HEK293 (cell line): ENCODE data around the gene OR7E24.
"Not testable (repeated sequence)": the region's sequence is repeated elsewhere in the genome, so short reads cannot be mapped to it uniquely, and the experiment has no call there.

Source experiments
- KLF1 ChIP-seq: fragments of 450-650 bp; formaldehyde crosslinking; IDR thresholded peaks from 2 replicates; pipeline ENCODE4 v1.5.1; 2016; ENCODE audit warnings: missing biosample characterization, missing genetic modification characterization
- KLF9 ChIP-seq: fragments of 450-650 bp; formaldehyde crosslinking; IDR thresholded peaks from 2 replicates; pipeline ENCODE4 v1.5.1; 2016; ENCODE audit warnings: missing biosample characterization, missing genetic modification characterization, low read depth
- OSR2 ChIP-seq: fragments of 450-650 bp; formaldehyde crosslinking; IDR thresholded peaks from 2 replicates; pipeline ENCODE4 v1.5.1; 2016; ENCODE audit warnings: missing biosample characterization, missing genetic modification characterization
- RBAK ChIP-seq: fragments of 450-650 bp; formaldehyde crosslinking; IDR thresholded peaks from 2 replicates; pipeline ENCODE4 v1.5.1; 2016; ENCODE audit warnings: missing biosample characterization, missing genetic modification characterization
- ZNF274 ChIP-seq, 2 experiments: fragments of 200-500 bp in 1 of 2; fragments of 450-650 bp in 1 of 2; sonication (Bioruptor generic) in 1 of 2; formaldehyde crosslinking in 1 of 2; IDR thresholded peaks; 2 replicates each; pipeline versions ENCODE4 v1.5.1 to v1.6.1; 2014 to 2016; ENCODE audit warnings: borderline replicate concordance in 1 of 2, inconsistent platforms in 1 of 2, low read length in 1 of 2, missing biosample characterization in 1 of 2, missing genetic modification characterization in 1 of 2
- ZNF335 ChIP-seq: fragments of 450-650 bp; formaldehyde crosslinking; conservative IDR thresholded peaks from 2 replicates; pipeline ENCODE4 v1.5.1; 2016; ENCODE audit warnings: missing biosample characterization, missing genetic modification characterization
- ZNF394 ChIP-seq: fragments of 450-650 bp; formaldehyde crosslinking; IDR thresholded peaks from 2 replicates; pipeline ENCODE4 v1.5.1; 2016; ENCODE audit warnings: missing biosample characterization, missing genetic modification characterization, mild to moderate bottlenecking, moderate library complexity, borderline replicate concordance
- ZSCAN30 ChIP-seq: fragments of 450-650 bp; IDR thresholded peaks from 2 replicates; pipeline ENCODE4 v1.5.1; 2018; ENCODE audit warnings: missing biosample characterization, mild to moderate bottlenecking, missing genetic modification characterization, moderate library complexity
- TF ChIP-seq, protein P1 (sequence below): fragments of 450-650 bp; formaldehyde crosslinking; IDR thresholded peaks from 2 replicates; pipeline ENCODE4 v1.5.1; 2016; ENCODE audit warnings: missing biosample characterization, missing genetic modification characterization
- TF ChIP-seq, protein P2 (sequence below): fragments of 450-650 bp; formaldehyde crosslinking; IDR thresholded peaks from 2 replicates; pipeline ENCODE4 v1.5.1; 2017; ENCODE audit warnings: missing biosample characterization, missing genetic modification characterization
- TF ChIP-seq, protein P3 (sequence below): fragments of 450-650 bp; formaldehyde crosslinking; IDR thresholded peaks from 2 replicates; pipeline ENCODE4 v1.5.1; 2016; ENCODE audit warnings: missing biosample characterization, missing genetic modification characterization
- TF ChIP-seq, protein P4 (sequence below): fragments of 450-650 bp; formaldehyde crosslinking; conservative IDR thresholded peaks from 2 replicates; pipeline ENCODE4 v1.5.1; 2016; ENCODE audit warnings: low read depth, missing biosample characterization, missing genetic modification characterization

DNA sequence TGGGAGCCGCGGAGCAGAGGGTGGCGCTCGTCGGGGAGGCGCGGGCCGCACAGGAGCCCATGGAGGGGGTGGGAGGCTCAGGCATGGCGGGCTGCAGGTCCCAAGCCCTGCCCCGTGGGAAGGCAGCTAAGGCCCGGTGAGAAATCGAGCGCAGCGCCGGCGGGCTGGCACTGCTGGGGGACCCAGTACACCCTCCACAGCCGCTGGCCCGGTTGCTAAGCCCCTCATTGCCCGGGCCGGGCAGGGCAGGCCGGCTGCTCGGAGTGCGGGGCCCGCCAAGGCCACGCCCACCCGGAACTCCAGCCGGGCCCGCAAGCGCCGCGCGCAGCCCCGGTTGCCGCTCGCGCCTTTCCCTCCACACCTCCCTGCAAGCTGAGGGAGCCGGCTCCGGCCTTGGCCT, 32.8 kb downstream of the OR7E24 start:
- not testable (repeated sequence) for TF ChIP-seq KLF1; KLF9 (tag by site-specific recombination); ZNF335; ZNF394 (tag by site-specific recombination); OSR2 (tag by site-specific recombination); ZSCAN30; ZNF274 (IDR thresholded peaks at IDR 0.05; ENCODE audit: low read length); ZNF274 (tag by site-specific recombination; IDR thresholded peaks at IDR 0.05; ENCODE audit: borderline replicate concordance); RBAK (tag by site-specific recombination)
- TF ChIP-seq, protein P1, sequence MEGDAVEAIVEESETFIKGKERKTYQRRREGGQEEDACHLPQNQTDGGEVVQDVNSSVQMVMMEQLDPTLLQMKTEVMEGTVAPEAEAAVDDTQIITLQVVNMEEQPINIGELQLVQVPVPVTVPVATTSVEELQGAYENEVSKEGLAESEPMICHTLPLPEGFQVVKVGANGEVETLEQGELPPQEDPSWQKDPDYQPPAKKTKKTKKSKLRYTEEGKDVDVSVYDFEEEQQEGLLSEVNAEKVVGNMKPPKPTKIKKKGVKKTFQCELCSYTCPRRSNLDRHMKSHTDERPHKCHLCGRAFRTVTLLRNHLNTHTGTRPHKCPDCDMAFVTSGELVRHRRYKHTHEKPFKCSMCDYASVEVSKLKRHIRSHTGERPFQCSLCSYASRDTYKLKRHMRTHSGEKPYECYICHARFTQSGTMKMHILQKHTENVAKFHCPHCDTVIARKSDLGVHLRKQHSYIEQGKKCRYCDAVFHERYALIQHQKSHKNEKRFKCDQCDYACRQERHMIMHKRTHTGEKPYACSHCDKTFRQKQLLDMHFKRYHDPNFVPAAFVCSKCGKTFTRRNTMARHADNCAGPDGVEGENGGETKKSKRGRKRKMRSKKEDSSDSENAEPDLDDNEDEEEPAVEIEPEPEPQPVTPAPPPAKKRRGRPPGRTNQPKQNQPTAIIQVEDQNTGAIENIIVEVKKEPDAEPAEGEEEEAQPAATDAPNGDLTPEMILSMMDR (tag by site-specific recombination) = not testable (repeated sequence)
- TF ChIP-seq, protein P2, sequence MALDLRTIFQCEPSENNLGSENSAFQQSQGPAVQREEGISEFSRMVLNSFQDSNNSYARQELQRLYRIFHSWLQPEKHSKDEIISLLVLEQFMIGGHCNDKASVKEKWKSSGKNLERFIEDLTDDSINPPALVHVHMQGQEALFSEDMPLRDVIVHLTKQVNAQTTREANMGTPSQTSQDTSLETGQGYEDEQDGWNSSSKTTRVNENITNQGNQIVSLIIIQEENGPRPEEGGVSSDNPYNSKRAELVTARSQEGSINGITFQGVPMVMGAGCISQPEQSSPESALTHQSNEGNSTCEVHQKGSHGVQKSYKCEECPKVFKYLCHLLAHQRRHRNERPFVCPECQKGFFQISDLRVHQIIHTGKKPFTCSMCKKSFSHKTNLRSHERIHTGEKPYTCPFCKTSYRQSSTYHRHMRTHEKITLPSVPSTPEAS (tag by site-specific recombination) = not testable (repeated sequence)
- TF ChIP-seq, protein P3, sequence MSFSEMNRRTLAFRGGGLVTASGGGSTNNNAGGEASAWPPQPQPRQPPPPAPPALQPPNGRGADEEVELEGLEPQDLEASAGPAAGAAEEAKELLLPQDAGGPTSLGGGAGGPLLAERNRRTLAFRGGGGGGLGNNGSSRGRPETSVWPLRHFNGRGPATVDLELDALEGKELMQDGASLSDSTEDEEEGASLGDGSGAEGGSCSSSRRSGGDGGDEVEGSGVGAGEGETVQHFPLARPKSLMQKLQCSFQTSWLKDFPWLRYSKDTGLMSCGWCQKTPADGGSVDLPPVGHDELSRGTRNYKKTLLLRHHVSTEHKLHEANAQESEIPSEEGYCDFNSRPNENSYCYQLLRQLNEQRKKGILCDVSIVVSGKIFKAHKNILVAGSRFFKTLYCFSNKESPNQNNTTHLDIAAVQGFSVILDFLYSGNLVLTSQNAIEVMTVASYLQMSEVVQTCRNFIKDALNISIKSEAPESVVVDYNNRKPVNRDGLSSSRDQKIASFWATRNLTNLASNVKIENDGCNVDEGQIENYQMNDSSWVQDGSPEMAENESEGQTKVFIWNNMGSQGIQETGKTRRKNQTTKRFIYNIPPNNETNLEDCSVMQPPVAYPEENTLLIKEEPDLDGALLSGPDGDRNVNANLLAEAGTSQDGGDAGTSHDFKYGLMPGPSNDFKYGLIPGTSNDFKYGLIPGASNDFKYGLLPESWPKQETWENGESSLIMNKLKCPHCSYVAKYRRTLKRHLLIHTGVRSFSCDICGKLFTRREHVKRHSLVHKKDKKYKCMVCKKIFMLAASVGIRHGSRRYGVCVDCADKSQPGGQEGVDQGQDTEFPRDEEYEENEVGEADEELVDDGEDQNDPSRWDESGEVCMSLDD (tag by site-specific recombination) = not testable (repeated sequence)
- TF ChIP-seq, protein P4, sequence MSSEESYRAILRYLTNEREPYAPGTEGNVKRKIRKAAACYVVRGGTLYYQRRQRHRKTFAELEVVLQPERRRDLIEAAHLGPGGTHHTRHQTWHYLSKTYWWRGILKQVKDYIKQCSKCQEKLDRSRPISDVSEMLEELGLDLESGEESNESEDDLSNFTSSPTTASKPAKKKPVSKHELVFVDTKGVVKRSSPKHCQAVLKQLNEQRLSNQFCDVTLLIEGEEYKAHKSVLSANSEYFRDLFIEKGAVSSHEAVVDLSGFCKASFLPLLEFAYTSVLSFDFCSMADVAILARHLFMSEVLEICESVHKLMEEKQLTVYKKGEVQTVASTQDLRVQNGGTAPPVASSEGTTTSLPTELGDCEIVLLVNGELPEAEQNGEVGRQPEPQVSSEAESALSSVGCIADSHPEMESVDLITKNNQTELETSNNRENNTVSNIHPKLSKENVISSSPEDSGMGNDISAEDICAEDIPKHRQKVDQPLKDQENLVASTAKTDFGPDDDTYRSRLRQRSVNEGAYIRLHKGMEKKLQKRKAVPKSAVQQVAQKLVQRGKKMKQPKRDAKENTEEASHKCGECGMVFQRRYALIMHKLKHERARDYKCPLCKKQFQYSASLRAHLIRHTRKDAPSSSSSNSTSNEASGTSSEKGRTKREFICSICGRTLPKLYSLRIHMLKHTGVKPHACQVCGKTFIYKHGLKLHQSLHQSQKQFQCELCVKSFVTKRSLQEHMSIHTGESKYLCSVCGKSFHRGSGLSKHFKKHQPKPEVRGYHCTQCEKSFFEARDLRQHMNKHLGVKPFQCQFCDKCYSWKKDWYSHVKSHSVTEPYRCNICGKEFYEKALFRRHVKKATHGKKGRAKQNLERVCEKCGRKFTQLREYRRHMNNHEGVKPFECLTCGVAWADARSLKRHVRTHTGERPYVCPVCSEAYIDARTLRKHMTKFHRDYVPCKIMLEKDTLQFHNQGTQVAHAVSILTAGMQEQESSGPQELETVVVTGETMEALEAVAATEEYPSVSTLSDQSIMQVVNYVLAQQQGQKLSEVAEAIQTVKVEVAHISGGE (tag by site-specific recombination) = not testable (repeated sequence)
